Amygdala (tissue), 56 donors: ENCODE data around the gene RABL2B.
A peak's percentile ranks its signal among the peaks of the same experiment; 100 is the strongest.

Source experiments
- DNase-seq, 56 donors: peaks; one replicate each; lab custom pipeline; 2025; lab: John Stamatoyannopoulos, UW

RABL2B gene

DNA sequence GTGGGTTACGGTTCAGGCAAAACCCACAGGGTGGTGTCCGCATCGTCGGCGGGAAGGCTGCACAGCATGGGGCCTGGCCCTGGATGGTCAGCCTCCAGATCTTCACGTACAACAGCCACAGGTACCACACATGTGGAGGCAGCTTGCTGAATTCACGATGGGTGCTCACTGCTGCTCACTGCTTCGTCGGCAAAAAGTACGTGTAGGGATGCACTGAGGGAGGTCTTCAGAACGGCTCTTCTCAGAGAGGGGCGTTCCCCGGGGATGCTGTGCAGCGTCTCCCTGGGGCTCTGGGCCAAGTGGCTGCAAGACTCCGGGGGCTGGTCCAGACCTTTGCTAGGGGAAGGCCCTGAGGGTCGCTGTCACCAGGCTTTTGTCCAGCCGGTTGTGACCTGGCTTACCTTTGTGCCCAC, 44.2 kb downstream of the RABL2B start:
- DNase-seq = no peak

DNA sequence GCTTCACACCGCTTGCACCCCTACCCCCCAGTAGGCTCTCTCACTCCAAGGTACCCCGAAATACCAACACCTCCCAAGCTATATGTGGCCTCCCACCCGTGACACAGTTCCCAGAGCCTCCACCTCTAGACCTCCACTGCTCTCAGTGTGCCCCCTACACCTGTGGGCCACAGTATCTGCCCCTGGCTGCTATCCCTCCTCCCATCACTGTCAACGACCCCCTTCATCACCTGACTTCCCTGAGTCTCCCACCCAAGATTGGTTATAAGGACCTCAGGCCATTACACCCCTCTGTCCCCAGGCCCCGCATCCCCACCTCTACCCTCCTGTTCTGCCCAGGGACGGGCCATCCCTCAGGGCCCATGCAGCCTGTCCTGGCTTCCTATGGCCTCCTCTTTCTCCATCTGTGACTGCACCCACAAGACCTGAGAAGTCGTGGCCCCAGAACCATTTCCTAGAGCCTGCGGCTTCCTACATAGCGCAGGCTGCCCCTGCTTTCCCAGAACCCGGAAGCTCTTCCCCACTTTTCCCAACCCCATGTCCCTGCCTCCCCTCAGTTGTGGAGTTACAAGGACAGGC, 44.7 kb downstream of the RABL2B start:
- DNase-seq = no peak

DNA sequence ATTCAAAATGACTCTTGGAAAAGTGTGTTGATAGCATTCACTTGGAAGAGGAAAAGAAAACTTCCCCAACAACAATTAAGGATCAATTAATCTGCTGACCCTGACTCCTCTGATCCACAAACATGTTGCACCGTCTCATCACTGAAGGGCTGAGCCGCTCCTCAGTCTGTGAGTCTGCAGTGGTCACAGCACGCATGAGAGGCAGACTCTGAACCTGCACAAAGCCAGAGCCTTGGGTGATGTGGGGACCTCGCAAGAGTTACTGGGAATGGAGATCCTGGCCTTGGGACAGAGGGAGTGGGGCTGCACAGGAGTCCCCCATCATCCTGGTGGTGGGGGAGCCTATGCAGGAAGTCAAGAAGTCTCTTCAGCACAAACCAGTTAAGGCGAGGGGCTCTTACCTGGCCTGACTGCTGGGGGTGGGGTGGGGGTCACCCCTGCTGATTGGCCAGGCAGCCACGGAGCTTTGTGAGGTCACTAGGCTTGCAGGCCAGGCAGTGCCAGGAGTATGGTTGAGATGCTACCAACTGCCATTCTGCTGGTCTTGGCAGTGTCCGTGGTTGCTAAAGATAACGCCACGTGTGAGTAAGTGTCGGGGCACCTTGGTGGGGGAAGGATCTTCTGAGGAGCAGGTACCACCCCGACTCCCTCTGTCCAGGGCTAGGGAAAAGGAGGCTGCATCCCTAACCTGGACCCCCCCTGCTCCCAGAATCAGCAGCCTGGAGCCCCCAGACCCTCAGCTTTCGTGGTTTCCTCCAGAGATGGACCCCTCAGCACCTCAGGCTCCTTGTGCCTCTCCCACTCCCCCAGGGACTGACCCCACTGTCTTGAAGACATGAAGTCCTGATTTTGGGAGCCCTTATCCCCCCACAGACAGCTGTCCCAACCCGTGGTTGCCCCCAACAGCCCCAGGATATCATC, 45.4 kb downstream of the RABL2B start, which contains the start of gene ACR:
Gene ACR, plus strand, starts transcription at position 477 of the 921 bp plus-strand sequence. Its CDS starts 32 bp downstream, at position 509.
- DNase-seq = no peak

DNA sequence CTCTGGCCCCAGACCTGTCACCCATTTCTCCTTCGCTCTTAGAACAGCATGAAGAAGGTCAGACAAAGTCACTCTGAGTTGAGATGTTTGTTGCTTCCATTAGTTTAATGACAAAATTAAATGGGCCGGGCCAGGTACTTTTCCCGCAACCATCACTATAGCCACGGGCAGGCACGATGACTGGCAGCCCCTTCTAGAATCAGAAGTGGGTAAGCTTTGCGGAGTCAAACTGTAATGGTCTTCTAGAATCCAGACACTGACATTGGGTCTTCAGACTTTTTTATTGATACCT, 47.8 kb downstream of the RABL2B start:
- DNase-seq = no peak

DNA sequence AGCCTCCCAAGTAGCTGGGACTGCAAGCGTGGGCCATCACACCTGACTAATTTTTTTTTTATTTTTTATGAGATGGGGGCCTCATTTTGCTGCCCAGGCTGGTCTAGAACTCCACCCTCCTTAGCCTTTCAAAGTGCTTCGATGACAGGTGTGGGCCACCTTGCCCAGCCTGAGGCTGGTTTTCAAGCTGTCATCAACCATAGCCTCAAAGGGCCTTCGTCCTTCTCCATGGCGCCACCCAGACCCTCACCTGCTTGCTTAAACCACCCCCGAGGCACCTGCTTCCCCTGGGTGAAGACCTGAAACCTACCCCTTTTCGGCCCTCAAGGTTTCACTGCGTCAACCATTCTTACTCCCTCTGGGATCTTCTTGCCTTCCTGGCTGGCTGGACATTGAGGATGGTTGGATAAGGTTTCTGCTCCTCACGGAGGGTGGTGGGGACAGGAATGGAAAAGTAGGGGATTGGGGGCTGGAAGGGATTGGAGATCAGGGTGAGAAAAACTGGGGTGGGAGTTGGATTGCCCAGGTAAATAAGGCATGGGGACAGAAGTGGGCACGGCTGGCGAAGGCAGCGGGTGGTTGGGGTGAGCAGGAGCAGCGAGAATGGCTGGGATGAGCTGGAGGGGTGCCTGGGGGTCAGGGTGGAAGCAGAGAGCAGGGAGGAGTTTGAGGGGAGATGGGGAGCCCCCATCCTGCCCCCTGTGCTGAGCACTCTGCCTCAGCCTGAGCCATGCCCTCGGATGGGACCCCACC, 48.3 kb downstream of the RABL2B start:
- DNase-seq = no peak

DNA sequence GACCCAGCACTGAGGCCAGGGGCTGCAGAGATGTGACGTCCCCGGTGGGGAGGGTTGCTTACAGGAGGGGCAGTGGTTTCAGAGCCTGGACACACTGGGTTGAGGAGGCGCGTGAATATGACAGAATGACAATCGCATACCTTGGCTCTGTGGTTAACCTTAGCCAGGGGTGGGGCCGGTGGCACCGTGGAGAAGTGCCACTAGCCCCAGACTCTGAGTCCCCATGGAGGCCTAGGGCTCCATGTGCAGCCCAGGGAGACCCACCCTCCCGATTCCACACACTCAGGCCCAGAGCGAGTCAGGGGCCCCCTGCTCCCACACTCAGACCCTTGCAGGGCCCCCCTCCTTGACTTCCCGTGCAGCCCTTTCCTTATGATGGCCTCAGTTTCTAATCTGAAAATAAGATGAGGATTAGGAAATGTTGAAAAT, 49.1 kb downstream of the RABL2B start:
- DNase-seq = no peak

DNA sequence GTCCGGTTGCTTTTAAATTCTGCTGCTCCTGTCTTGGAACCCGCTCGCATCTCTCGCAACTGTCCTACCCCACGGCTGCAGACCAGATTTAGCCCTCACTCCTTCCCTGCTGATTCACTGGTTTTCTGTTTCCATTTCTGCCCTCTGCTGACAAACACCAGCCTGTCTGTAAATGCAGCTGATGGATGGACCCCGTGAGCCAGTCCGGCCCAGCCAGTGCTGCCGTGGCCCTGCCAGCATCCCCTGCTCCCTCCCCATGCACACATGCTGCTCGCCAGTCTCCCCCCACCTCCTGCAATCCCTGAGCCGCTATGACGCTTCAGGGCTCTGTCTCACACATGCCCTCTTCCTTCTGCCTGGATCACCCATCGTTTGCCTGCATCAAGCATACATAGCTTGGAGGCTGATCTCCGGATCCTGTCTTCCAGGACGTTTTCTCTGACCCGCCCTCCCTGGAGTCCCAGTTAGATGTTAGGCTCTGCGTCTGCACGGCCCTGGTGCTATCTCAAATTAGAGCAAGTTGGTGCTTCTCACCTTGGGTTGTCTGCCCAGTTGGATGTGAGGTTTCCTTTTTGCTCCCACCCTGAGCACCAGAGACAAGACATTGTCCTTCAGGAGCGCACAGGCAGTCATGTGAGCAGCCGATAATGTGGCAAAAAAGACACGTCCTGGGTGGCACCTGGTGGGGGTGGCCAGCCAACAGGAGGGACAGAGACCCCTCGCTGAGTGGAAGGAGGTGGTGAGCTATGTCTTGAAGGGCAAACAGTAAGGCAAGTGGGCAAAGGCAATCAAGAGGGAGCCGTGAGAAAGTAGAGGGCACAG, 49.7 kb downstream of the RABL2B start:
- peak in 46 of 56 donors; percentile 19 to 81 (median 56) for DNase-seq

DNA sequence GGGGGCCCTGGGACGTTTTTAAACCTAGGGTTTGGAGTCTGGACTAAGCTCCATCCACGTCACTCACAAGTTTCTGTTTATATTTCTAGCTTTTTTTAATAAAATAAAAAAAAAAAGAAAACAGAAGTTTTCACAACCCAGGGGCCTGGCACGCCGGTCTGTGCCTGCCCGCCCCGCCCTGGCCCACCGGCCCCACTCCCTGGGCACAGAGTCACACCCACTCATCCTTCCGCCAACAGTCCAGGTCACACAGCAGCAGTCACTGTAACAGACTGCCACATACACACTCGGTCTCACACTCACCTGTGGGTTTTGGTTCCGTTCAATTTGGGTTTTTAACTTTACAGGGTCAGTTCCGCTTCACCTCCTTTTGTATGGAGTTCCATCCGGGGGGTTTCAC, 50.8 kb downstream of the RABL2B start:
- DNase-seq = no peak

DNA sequence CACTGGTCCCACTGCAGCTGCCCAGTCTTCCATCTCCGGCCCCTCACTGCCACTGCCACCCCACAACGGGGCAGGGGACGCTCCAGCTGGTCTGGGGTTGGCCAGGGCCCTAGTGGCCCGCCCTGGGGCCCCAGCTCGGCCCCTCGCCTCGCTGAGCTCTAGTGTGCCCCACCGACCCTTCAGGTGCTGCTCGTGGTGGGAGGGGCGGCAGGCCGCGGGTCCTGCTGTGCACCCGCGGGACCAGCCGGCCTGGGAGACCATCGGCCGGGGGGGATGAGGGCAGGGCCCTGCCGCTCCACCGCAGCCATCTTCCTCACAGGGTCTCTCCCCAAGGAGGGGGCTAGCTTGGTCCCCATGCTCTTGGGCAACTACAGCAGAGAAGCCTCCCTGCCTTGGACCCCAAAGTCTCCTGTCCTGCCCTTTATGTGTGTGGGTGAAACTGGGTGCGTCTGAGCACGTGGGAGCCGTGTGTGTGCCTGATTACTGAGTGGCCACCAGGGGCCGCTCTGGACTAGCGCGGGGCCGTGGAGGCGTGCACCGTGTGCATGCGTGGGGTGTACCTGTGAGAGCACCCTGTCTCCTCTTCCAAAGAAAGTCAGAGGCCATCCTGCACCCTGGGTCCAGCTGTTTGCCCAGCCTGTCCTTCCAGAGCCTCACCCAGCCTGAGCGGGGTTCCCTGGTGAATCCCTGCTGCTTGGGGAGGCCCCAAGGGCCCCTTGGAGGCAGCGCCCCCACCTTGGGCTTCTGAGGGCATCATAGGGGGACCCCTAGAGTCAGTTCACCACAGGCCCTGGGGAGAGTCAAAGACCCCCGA, 51.4 kb downstream of the RABL2B start:
- peak in 21 of 56 donors; percentile 12 to 58 (median 31) for DNase-seq

DNA sequence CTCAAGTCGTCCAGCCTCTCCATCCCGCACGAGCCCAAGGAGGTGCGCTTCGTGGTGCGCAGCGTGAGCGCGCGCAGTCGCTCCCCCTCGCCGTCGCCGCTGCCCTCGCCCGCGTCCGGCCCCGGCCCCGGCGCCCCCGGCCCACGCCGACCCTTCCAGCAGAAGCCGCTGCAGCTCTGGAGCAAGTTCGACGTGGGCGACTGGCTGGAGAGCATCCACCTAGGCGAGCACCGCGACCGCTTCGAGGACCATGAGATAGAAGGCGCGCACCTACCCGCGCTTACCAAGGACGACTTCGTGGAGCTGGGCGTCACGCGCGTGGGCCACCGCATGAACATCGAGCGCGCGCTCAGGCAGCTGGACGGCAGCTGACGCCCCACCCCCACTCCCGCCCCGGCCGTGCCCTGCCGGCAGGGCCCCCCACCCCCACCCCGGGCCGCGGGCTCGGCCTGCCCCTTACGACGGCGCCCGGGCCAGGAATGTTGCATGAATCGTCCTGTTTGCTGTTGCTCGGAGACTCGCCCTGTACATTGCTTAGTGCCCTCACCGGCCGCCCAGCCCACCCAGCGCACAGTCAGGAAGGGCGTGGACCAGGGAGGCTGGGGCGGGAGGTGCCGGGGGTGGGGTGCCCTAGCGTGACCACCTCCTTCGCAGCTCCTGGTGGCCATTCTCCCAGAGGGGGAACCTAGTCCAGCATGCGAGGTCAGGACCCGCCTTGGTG, 52.3 kb downstream of the RABL2B start:
- DNase-seq = no peak

DNA sequence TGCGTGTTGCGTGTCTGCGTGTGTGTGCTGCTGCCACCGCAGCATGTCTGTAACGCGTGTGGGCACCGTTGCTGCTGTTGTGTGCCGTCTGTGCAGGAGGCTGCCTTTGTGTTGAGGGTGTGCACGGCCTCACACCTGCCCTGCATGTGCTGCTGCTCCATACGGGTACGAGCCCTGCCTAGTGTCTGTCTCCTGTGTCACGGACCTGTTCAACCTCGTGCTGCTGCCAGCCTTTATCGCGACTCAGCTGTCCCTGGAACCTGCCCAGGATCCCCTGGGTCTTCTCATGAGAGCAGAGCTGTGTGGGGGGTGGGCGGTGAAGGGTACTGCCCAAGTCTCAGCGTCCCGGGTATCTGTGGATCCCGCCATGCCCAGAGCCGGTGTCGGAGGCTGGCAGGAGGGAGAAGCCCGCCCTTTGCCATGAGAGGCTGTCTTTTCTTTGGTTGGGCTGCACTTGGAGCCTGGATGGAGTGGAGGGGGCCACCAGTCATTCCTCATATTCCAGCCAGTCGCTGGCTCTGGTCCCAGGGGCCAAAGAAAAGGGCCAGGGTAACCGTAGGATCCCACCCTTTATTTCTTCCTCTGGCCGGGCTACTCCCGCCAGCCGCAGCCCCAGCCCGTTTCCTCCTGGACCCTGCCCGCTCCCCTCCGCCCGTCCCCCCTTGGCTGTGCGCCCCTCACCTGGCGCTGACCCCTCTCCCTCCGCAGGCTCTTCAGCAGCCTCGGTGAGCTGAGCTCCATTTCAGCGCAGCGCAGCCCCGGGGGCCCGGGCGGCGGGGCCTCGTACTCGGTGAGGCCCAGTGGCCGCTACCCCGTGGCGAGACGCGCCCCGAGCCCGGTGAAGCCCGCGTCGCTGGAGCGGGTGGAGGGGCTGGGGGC, 53.2 kb downstream of the RABL2B start:
- no peak for DNase-seq

DNA sequence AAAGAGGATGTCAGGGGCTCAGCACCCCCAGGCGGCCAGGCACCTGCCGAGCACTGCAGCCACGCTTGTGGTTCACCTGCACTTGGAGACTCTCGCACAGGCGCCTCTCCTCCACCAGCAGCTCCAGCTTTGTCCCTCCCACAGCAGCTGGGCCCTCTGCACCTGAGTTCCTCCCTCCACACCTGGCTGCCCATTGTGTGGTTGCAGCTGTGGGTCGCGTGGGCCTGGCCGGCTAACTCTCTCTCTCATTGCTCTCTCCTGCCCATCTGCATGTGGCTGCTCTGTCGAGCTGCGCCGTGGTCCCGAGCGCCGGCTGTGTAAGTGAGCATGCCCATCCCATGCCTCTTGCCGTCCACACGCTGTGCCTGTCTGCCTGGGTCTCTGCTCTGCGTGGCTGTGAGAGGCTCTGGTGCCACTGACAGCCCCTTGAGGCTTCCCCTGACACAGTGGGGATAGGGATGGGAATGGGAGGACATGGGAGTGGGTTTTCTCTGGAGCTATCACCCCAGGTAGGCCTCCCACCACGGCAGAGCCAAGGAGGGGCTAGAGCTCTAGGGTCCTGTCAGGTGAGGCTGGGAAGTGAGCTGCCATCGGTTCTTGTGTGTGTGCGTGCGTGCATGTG, 53.9 kb downstream of the RABL2B start:
- DNase-seq = no peak

DNA sequence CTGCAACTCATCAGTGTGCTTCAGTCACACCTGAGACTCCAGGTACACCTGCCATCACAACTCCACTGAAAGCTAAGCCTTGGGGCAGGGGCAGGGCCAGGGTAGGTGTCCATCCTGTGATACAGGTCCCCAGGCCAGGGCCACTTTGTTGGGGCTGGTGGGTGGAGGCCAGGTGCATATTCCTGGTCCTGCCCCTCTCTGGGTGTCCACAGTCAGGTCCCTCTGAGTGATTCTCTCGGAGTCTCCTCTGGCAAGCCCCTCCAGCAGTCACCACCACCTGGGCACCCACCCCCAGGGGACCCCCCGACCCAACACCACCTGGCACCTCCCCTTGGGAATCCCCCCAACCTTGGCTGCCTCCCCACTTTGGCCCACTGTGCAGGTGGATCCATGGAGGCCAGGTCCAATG, 54.9 kb downstream of the RABL2B start:
- no peak for DNase-seq

DNA sequence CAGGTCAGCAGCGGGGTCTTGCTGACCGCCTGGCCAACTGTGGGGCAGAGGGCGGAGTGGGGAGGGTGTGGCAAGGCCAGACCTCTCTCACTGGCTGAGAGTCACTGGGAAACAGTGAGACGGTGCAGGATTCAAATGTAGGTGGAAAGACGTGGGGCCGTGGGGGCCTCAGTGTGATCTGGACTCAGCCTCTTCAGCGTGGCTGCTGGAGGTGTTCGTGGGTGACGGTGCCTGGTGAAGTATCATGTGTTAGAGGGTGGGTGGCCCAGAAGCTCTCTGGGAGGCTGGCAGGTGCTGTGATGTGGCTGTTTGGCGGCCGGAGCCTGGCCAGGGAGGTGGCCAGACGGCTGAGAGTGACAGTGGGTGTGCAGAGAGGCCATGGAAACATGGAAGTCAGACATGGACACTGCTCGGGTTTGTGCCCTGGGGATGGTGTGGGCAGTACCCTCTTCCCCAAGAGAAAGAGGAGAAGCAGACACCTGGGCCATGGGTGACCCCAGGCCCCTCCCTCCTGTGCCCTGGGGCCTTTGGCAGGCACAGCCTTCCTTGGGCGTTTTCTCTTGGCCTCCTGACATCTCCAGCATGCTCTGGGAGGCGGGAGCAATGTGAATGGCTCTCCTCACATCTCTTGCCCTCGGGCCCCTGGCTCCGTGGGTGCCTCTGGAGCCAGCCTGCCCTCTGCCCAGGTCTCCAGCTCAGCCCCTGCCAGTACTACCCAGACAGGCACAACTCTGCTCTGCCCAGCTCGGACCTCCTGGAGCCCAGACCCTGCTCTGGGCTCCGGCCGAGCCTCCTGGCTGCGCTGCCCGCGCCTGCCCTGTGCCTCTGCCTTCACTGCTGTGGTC, 55.5 kb downstream of the RABL2B start:
- DNase-seq = no peak

DNA sequence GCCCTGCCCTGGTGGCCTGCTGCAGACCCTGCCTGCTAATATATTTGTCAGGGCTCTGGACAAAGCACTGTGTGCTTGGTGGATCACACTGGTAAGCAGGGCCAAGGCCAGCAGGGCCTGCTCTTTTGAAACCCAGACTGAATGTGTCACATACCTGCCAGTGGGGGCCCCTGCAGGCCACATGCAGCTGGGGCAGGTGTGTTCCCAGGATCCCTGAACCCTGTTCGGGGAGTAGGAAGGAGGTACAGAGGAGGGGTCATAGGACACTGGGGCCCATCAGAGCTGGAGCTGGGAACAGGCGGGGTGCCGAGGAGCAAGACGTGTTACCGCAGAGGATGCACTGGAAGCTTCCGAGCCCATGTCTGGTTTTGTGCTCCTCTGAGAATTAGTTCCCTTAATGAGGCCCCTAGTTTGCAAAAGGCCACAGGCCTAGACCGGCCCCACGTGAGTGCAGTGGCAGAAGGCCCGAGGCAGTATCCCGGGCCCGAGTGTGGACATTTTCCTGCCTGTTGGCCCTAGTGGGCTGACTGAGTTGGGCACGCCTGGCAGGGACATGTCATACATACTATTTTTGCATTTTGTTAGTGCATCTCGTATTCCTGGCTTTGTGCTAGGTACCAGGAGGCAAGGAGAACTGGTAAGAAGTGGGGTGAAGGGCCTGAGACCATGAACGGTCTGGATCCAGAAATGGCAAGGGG, 56.6 kb downstream of the RABL2B start:
- DNase-seq = no peak

DNA sequence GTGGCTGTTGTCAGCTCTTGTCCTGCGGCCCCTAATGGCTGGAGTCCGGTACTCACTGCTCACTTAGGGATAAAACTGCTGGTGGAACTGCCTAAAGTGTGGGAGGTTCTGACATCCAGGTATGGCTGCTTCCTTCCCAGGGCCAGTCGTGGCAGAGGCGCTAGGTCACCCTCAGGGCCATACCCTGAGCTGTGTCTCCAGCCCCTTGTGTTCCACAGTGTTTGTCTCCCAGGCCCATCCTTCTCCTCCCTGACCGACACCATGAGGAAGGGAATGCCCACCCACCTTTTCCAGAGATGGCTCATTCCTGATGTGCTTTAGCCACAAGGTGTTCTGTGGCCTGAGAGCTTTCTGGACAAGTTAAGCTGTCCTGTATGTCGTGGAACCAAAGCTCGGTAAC, 57.8 kb downstream of the RABL2B start:
- no peak for DNase-seq
